Measurements from ENCODE around the gene CDC16. TPM values are rescaled to one million over a fixed set of nuclear protein-coding genes. Genes with fewer than 3 reads are reported as not detected.
A peak's percentile ranks its signal among the peaks of the same experiment; 100 is the strongest.

CDC16 gene
- total RNA-seq, 1 donor from 2014 or later, result 80.4 TPM

GRCh38 chr13:114296902-114297301, 62.2 kb downstream of the CDC16 start:
- H3K27me3 Mint-ChIP-seq (ENCODE audit: low read depth), result no peaks in the 10 kb centered on the region
- no peaks in the 10 kb centered on the region for H3K4me1 Mint-ChIP-seq (ENCODE audit: low read depth)
- peaks cover 44% of the 10 kb centered on the region for H3K36me3 Mint-ChIP-seq (ENCODE audit: low read depth)
- no peak for DNase-seq (ENCODE audit: low spot score)
- no peak overlapping the region for H3K4me3 Mint-ChIP-seq (ENCODE audit: low read depth)
- H3K27ac Mint-ChIP-seq, result no peak overlapping the region
- H3K9me3 Mint-ChIP-seq, result no peaks in the 10 kb centered on the region
- intact Hi-C loops (cut with micrococcal nuclease), result no loop called here

- Mint-ChIP-seq H3K9me3 (no peaks in the 10 kb centered on the region), H3K4me3 (ENCODE audit: low read depth) (no peak overlapping the region), H3K36me3 (ENCODE audit: low read depth) (peaks cover 42% of the 10 kb centered on the region), H3K27ac (no peak overlapping the region), H3K27me3 (ENCODE audit: low read depth) (no peaks in the 10 kb centered on the region), H3K4me1 (ENCODE audit: low read depth) (no peaks in the 10 kb centered on the region)
- DNase-seq (ENCODE audit: low spot score), result no peak
- intact Hi-C loops (cut with micrococcal nuclease), result no loop called here
These were observed 64.2 kb downstream of the CDC16 start for GRCh38 chr13:114298866-114299265.

- H3K27me3 Mint-ChIP-seq (ENCODE audit: low read depth), result no peaks in the 10 kb centered on the region
- no peaks in the 10 kb centered on the region for H3K9me3 Mint-ChIP-seq
- peaks cover 45% of the 10 kb centered on the region for H3K36me3 Mint-ChIP-seq (ENCODE audit: low read depth)
- no peak overlapping the region for H3K4me3 Mint-ChIP-seq (ENCODE audit: low read depth)
- DNase-seq (ENCODE audit: low spot score), result no peak
- no peaks in the 10 kb centered on the region for H3K4me1 Mint-ChIP-seq (ENCODE audit: low read depth)
- intact Hi-C loops (cut with micrococcal nuclease), result no loop called here
- H3K27ac Mint-ChIP-seq, result no peak overlapping the region
These were observed 65.1 kb downstream of the CDC16 start for GRCh38 chr13:114299604-114300305.

GRCh38 chr13:114303700-114304327, 69.1 kb downstream of the CDC16 start:
- DNase-seq (ENCODE audit: low spot score), result no peak
- Mint-ChIP-seq H3K27me3 (ENCODE audit: low read depth) (no peaks in the 10 kb centered on the region), H3K27ac (no peak overlapping the region), H3K4me1 (ENCODE audit: low read depth) (no peaks in the 10 kb centered on the region), H3K36me3 (ENCODE audit: low read depth) (peaks cover 42% of the 10 kb centered on the region), H3K4me3 (ENCODE audit: low read depth) (no peak overlapping the region), H3K9me3 (no peaks in the 10 kb centered on the region)
- intact Hi-C loops (cut with micrococcal nuclease), result no loop called here

- no peak for DNase-seq (ENCODE audit: low spot score)
- Mint-ChIP-seq H3K4me1 (ENCODE audit: low read depth) (no peaks in the 10 kb centered on the region), H3K27me3 (ENCODE audit: low read depth) (no peaks in the 10 kb centered on the region), H3K9me3 (no peaks in the 10 kb centered on the region), H3K27ac (no peak overlapping the region), H3K4me3 (ENCODE audit: low read depth) (no peak overlapping the region), H3K36me3 (ENCODE audit: low read depth) (peaks cover 36% of the 10 kb centered on the region)
- intact Hi-C loops (cut with micrococcal nuclease), result no loop called here
These were observed 69.8 kb downstream of the CDC16 start for GRCh38 chr13:114304346-114305034.

GRCh38 chr13:114309086-114309485, 74.4 kb downstream of the CDC16 start:
- no peaks in the 10 kb centered on the region for H3K27me3 Mint-ChIP-seq (ENCODE audit: low read depth)

GRCh38 chr13:114309806-114310410, 75.2 kb downstream of the CDC16 start:
- Mint-ChIP-seq H3K4me1 (ENCODE audit: low read depth) (peaks cover 14% of the 10 kb centered on the region), H3K27ac (no peak overlapping the region)

More at GRCh38 chr13:114309086-114309485, 74.4 kb downstream of the CDC16 start:
- Mint-ChIP-seq H3K4me3 (ENCODE audit: low read depth) (no peak overlapping the region), H3K9me3 (no peaks in the 10 kb centered on the region), H3K27ac (no peak overlapping the region), H3K4me1 (ENCODE audit: low read depth) (peaks cover 12% of the 10 kb centered on the region), H3K36me3 (ENCODE audit: low read depth) (peaks cover 18% of the 10 kb centered on the region)
- intact Hi-C loops (cut with micrococcal nuclease), result no loop called here
- no peak for DNase-seq (ENCODE audit: low spot score)

GRCh38 chr13:114310956-114311355, 76.3 kb downstream of the CDC16 start:
- Mint-ChIP-seq H3K4me3 (ENCODE audit: low read depth) (no peak overlapping the region), H3K27ac (no peak overlapping the region), H3K27me3 (ENCODE audit: low read depth) (no peaks in the 10 kb centered on the region), H3K9me3 (no peaks in the 10 kb centered on the region), H3K36me3 (ENCODE audit: low read depth) (peaks cover 18% of the 10 kb centered on the region), H3K4me1 (ENCODE audit: low read depth) (peaks cover 21% of the 10 kb centered on the region)
- intact Hi-C loops (cut with micrococcal nuclease), result no loop called here
- DNase-seq (ENCODE audit: low spot score), result no peak

More at GRCh38 chr13:114309806-114310410, 75.2 kb downstream of the CDC16 start:
- no peaks in the 10 kb centered on the region for H3K27me3 Mint-ChIP-seq (ENCODE audit: low read depth)
- H3K36me3 Mint-ChIP-seq (ENCODE audit: low read depth), result peaks cover 13% of the 10 kb centered on the region
- no peaks in the 10 kb centered on the region for H3K9me3 Mint-ChIP-seq
- intact Hi-C loops (cut with micrococcal nuclease), result no loop called here
- no peak overlapping the region for H3K4me3 Mint-ChIP-seq (ENCODE audit: low read depth)
- no peak for DNase-seq (ENCODE audit: low spot score)

GRCh38 chr13:114311387-114311786, 76.7 kb downstream of the CDC16 start:
- intact Hi-C loops (cut with micrococcal nuclease), result no loop called here
- Mint-ChIP-seq H3K9me3 (no peaks in the 10 kb centered on the region), H3K4me3 (ENCODE audit: low read depth) (no peak overlapping the region), H3K36me3 (ENCODE audit: low read depth) (peaks cover 18% of the 10 kb centered on the region), H3K27ac (no peak overlapping the region), H3K4me1 (ENCODE audit: low read depth) (peaks cover 21% of the 10 kb centered on the region), H3K27me3 (ENCODE audit: low read depth) (no peaks in the 10 kb centered on the region)
- DNase-seq (ENCODE audit: low spot score), result no peak

GRCh38 chr13:114311908-114312307, 77.2 kb downstream of the CDC16 start:
- H3K9me3 Mint-ChIP-seq, result no peaks in the 10 kb centered on the region
- intact Hi-C loops (cut with micrococcal nuclease), result no loop called here
- no peak overlapping the region for H3K27ac Mint-ChIP-seq
- peaks cover 22% of the 10 kb centered on the region for H3K4me1 Mint-ChIP-seq (ENCODE audit: low read depth)
- H3K27me3 Mint-ChIP-seq (ENCODE audit: low read depth), result no peaks in the 10 kb centered on the region
- H3K4me3 Mint-ChIP-seq (ENCODE audit: low read depth), result no peak overlapping the region
- no peak for DNase-seq (ENCODE audit: low spot score)
- peaks cover 21% of the 10 kb centered on the region for H3K36me3 Mint-ChIP-seq (ENCODE audit: low read depth)

- no peaks in the 10 kb centered on the region for H3K27me3 Mint-ChIP-seq (ENCODE audit: low read depth)
- intact Hi-C loops (cut with micrococcal nuclease), result loop anchor here (1.0 kb wide), 1 partner anchor 78 kb away; no protein-coding TSS in a partner anchor
These were observed 78.6 kb downstream of the CDC16 start for GRCh38 chr13:114313061-114313860.

More at GRCh38 chr13:114313061-114313860, 78.6 kb downstream of the CDC16 start:
- Mint-ChIP-seq H3K9me3 (no peaks in the 10 kb centered on the region), H3K36me3 (ENCODE audit: low read depth) (peaks cover 20% of the 10 kb centered on the region), H3K4me3 (ENCODE audit: low read depth) (peak overlapping the region; percentile 91), H3K27ac (peak overlapping the region; percentile 98), H3K4me1 (ENCODE audit: low read depth) (peaks cover 30% of the 10 kb centered on the region)
- no peak for DNase-seq (ENCODE audit: low spot score)
